ENCODE measurements around the gene IL22RA1. TPM values are rescaled to one million over a fixed set of nuclear protein-coding genes. Genes with fewer than 3 reads are reported as not detected.

Gene IL22RA1
- total RNA-seq, 1 experiment from 2014 or later = 1.2 TPM

- Histone ChIP-seq H3K27ac (ENCODE audit: low read length) (peak overlapping the region; percentile 38), H3K27me3 (ENCODE audit: low read length) (no peaks in the 10 kb centered on the region), H2AFZ (ENCODE audit: low read length) (peak overlapping the region; percentile 73), H3K9ac (ENCODE audit: low read length) (no peak overlapping the region), H4K20me1 (ENCODE audit: low read length) (no peaks in the 10 kb centered on the region), H3K4me3 (ENCODE audit: low read length) (no peak overlapping the region), H3K9me3 (ENCODE audit: low read length) (no peaks in the 10 kb centered on the region), H3K9me2 (replicated peaks; ENCODE audit: low read length) (no peaks in the 10 kb centered on the region), H3K36me3 (ENCODE audit: low read depth, low read length) (no peaks in the 10 kb centered on the region), H3F3A (ENCODE audit: low read length, unreplicated experiment) (no peaks in the 10 kb centered on the region), H3K4me1 (ENCODE audit: insufficient read depth, low read length) (peaks cover 17% of the 10 kb centered on the region), H3K4me2 (ENCODE audit: low read length) (peak overlapping the region; percentile 13; the same call in 1 of the 2 replicates), H3K79me2 (ENCODE audit: low read length) (no peaks in the 10 kb centered on the region)
- TF ChIP-seq CTCF (conservative IDR thresholded peaks at IDR 0.05; ENCODE audit: low read depth, low read length) (no peak), EZH2phosphoT487 (IDR thresholded peaks at IDR 0.05; ENCODE audit: borderline replicate concordance, low read length) (no peak), EZH2 (IDR thresholded peaks at IDR 0.05; ENCODE audit: low read length, unreplicated experiment) (no peak)
- peak; percentile 68 for DNase-seq
- intact Hi-C loops (cut with micrococcal nuclease) = no loop called here
- CTCF ChIA-PET = no interaction called here
- no TSS peak for BruUV-seq (replicated peaks)
- peak; percentile 74 for ATAC-seq
- POLR2A ChIA-PET (ENCODE audit: unreplicated experiment) = no interaction called here
These were observed 34.4 kb downstream of the IL22RA1 start for GRCh38 chr1:24108334-24109165.

GRCh38 chr1:24107462-24108138 is 35.3 kb downstream of the IL22RA1 start:
- Histone ChIP-seq H3K9ac (ENCODE audit: low read length) (no peak overlapping the region), H3F3A (ENCODE audit: low read length, unreplicated experiment) (no peaks in the 10 kb centered on the region), H3K79me2 (ENCODE audit: low read length) (no peaks in the 10 kb centered on the region), H3K9me3 (ENCODE audit: low read length) (no peaks in the 10 kb centered on the region), H3K36me3 (ENCODE audit: low read depth, low read length) (no peaks in the 10 kb centered on the region), H3K27me3 (ENCODE audit: low read length) (no peaks in the 10 kb centered on the region), H3K9me2 (replicated peaks; ENCODE audit: low read length) (no peaks in the 10 kb centered on the region), H3K4me2 (ENCODE audit: low read length) (0 out of 2 replicates have a peak overlapping the region, but pooled peaks have one; percentile 13), H4K20me1 (ENCODE audit: low read length) (no peaks in the 10 kb centered on the region), H3K4me1 (ENCODE audit: insufficient read depth, low read length) (peaks cover 17% of the 10 kb centered on the region), H3K4me3 (ENCODE audit: low read length) (no peak overlapping the region), H3K27ac (ENCODE audit: low read length) (no peak overlapping the region), H2AFZ (ENCODE audit: low read length) (no peak overlapping the region)
- ChIA-PET POLR2A (ENCODE audit: unreplicated experiment) (no interaction called here), CTCF (no interaction called here)
- TF ChIP-seq EZH2 (IDR thresholded peaks at IDR 0.05; ENCODE audit: low read length, unreplicated experiment) (no peak), CTCF (conservative IDR thresholded peaks at IDR 0.05; ENCODE audit: low read depth, low read length) (no peak), EZH2phosphoT487 (IDR thresholded peaks at IDR 0.05; ENCODE audit: borderline replicate concordance, low read length) (no peak)
- DNase-seq (peak; percentile 20), ATAC-seq (peak; percentile 58)
- BruUV-seq (replicated peaks) = no TSS peak
- intact Hi-C loops (cut with micrococcal nuclease) = no loop called here

Data from PC-3 (cell line).